ENCODE results near the gene HINT3. TPM values are rescaled to one million over a fixed set of nuclear protein-coding genes. Genes with fewer than 3 reads are reported as not detected.
A peak's percentile ranks its signal among the peaks of the same experiment; 100 is the strongest.

Gene HINT3
- total and polyA plus RNA-seq, 2 of the 13 experiments (the other 11 are each of a cell fraction or from before 2014, with no cell fraction given), result 3.1 to 22.8 TPM

DNA sequence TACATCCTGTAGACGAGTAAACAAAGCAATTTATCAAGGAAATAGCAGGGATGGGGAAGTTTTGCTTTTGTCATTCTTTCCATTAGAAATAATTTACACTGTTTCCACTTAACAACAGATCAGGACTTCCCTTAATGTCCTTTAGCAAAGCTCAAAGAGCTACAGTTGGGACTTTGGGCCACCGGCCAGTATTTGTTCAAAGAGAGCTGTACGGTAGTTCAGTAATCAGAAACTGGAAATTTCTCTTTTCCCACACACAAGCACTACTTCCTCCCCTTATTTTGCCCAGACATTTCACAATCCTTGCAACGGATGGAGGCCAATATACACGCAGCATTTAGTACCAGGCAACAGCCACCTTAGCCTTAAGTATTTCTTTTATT lies 12.1 kb upstream of the HINT3 start (continued):
- TF ChIP-seq, protein P1, sequence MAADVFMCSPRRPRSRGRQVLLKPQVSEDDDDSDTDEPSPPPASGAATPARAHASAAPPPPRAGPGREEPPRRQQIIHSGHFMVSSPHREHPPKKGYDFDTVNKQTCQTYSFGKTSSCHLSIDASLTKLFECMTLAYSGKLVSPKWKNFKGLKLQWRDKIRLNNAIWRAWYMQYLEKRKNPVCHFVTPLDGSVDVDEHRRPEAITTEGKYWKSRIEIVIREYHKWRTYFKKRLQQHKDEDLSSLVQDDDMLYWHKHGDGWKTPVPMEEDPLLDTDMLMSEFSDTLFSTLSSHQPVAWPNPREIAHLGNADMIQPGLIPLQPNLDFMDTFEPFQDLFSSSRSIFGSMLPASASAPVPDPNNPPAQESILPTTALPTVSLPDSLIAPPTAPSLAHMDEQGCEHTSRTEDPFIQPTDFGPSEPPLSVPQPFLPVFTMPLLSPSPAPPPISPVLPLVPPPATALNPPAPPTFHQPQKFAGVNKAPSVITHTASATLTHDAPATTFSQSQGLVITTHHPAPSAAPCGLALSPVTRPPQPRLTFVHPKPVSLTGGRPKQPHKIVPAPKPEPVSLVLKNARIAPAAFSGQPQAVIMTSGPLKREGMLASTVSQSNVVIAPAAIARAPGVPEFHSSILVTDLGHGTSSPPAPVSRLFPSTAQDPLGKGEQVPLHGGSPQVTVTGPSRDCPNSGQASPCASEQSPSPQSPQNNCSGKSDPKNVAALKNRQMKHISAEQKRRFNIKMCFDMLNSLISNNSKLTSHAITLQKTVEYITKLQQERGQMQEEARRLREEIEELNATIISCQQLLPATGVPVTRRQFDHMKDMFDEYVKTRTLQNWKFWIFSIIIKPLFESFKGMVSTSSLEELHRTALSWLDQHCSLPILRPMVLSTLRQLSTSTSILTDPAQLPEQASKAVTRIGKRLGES (CRISPR knock-in tag; IDR thresholded peaks at IDR 0.05; ENCODE audit: borderline replicate concordance), result no peak
- TF ChIP-seq ZKSCAN5 (CRISPR knock-in tag; IDR thresholded peaks at IDR 0.05), result no peak
- TF ChIP-seq ZNF160 (CRISPR knock-in tag; IDR thresholded peaks at IDR 0.05), result no peak
- TF ChIP-seq, protein P2, sequence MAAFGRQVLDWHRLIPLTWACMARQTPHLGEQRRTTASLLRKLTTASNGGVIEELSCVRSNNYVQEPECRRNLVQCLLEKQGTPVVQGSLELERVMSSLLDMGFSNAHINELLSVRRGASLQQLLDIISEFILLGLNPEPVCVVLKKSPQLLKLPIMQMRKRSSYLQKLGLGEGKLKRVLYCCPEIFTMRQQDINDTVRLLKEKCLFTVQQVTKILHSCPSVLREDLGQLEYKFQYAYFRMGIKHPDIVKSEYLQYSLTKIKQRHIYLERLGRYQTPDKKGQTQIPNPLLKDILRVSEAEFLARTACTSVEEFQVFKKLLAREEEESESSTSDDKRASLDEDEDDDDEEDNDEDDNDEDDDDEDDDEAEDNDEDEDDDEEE (CRISPR knock-in tag; IDR thresholded peaks at IDR 0.05), result no peak
- no peak for TF ChIP-seq JUNB (CRISPR knock-in tag; IDR thresholded peaks at IDR 0.05; ENCODE audit: borderline replicate concordance)
- TF ChIP-seq ARNT2 (CRISPR knock-in tag; IDR thresholded peaks at IDR 0.05; ENCODE audit: low read depth), result no peak
- TF ChIP-seq GATA4 (IDR thresholded peaks at IDR 0.05; ENCODE audit: borderline replicate concordance, low read depth), result peak; percentile 85; the same call in 1 of the 2 replicates
- TF ChIP-seq, protein P3, sequence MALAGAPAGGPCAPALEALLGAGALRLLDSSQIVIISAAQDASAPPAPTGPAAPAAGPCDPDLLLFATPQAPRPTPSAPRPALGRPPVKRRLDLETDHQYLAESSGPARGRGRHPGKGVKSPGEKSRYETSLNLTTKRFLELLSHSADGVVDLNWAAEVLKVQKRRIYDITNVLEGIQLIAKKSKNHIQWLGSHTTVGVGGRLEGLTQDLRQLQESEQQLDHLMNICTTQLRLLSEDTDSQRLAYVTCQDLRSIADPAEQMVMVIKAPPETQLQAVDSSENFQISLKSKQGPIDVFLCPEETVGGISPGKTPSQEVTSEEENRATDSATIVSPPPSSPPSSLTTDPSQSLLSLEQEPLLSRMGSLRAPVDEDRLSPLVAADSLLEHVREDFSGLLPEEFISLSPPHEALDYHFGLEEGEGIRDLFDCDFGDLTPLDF (CRISPR knock-in tag; IDR thresholded peaks at IDR 0.05), result no peak
- 0 out of 2 replicates have a peak, but pooled peaks have one; percentile 75 for TF ChIP-seq SMAD3 (CRISPR knock-in tag; IDR thresholded peaks at IDR 0.05)
- TF ChIP-seq NCOA1 (CRISPR knock-in tag; IDR thresholded peaks at IDR 0.05), result no peak
- TF ChIP-seq, protein P4, sequence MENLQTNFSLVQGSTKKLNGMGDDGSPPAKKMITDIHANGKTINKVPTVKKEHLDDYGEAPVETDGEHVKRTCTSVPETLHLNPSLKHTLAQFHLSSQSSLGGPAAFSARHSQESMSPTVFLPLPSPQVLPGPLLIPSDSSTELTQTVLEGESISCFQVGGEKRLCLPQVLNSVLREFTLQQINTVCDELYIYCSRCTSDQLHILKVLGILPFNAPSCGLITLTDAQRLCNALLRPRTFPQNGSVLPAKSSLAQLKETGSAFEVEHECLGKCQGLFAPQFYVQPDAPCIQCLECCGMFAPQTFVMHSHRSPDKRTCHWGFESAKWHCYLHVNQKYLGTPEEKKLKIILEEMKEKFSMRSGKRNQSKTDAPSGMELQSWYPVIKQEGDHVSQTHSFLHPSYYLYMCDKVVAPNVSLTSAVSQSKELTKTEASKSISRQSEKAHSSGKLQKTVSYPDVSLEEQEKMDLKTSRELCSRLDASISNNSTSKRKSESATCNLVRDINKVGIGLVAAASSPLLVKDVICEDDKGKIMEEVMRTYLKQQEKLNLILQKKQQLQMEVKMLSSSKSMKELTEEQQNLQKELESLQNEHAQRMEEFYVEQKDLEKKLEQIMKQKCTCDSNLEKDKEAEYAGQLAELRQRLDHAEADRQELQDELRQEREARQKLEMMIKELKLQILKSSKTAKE (CRISPR knock-in tag; IDR thresholded peaks at IDR 0.05; ENCODE audit: borderline replicate concordance), result peak; percentile 67
- TF ChIP-seq TOE1 (CRISPR knock-in tag; IDR thresholded peaks at IDR 0.05), result 0 out of 2 replicates have a peak, but pooled peaks have one; percentile 7
- TF ChIP-seq EED (CRISPR knock-in tag; IDR thresholded peaks at IDR 0.05), result no peak
- peak; percentile 82; the same call in 1 of the 2 replicates for TF ChIP-seq NFIC (IDR thresholded peaks at IDR 0.05; ENCODE audit: low read length)
- TF ChIP-seq HNRNPK (IDR thresholded peaks at IDR 0.05; ENCODE audit: low read depth, low read length, poor library complexity, severe bottlenecking), result no peak
- TF ChIP-seq KLF9 (CRISPR knock-in tag; IDR thresholded peaks at IDR 0.05; ENCODE audit: low read depth), result no peak
- peak; percentile 80; the same call in 1 of the 2 replicates for TF ChIP-seq ZFP82 (CRISPR knock-in tag; IDR thresholded peaks at IDR 0.05; ENCODE audit: borderline replicate concordance)
- TF ChIP-seq RELA (CRISPR knock-in tag; IDR thresholded peaks at IDR 0.05), result 0 out of 2 replicates have a peak, but pooled peaks have one; percentile 61
- peak; percentile 96 for TF ChIP-seq ZNF124 (CRISPR knock-in tag; IDR thresholded peaks at IDR 0.05)
- TF ChIP-seq NFKB2 (CRISPR knock-in tag; IDR thresholded peaks at IDR 0.05; ENCODE audit: borderline replicate concordance), result no peak
- peak; percentile 26; the same call in 1 of the 3 replicates for TF ChIP-seq MXI1 (IDR thresholded peaks at IDR 0.05; ENCODE audit: borderline replicate concordance, low read depth, low read length)
- no peak for TF ChIP-seq KMT2B (CRISPR knock-in tag; IDR thresholded peaks at IDR 0.05)
- 0 out of 2 replicates have a peak, but pooled peaks have one; percentile 79 for TF ChIP-seq ZSCAN29 (CRISPR knock-in tag; conservative IDR thresholded peaks at IDR 0.05)
- TF ChIP-seq ZZZ3 (CRISPR knock-in tag; IDR thresholded peaks at IDR 0.05; ENCODE audit: borderline replicate concordance), result no peak
- peak; percentile 86 for TF ChIP-seq HDAC2 (CRISPR knock-in tag; IDR thresholded peaks at IDR 0.05)
